ENCODE results near the gene SBF2. TPM values are rescaled to one million over a fixed set of nuclear protein-coding genes. Genes with fewer than 3 reads are reported as not detected.
A peak's percentile ranks its signal among the peaks of the same experiment; 100 is the strongest.

SBF2 gene
- total RNA-seq, 1 experiment from 2014 or later, result 30.2 TPM

DNA sequence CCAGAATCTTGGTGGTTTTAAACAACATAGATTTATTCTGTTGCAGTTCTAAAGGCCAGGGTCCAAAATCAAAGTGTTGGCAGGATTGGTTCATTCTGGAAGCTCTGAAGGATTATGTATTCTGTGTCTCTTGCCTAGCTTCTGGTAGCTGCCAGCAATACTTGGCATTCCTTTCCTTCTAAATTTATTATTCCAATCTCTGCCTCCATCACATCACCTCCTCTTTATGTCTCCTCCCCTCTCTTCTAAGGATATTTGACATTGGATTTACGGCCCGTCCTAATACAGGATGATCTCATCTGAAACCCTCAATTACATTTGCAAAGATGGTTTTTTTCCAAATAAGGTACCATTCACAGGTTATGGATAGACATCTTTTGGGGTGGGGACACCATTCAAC lies 186.5 kb downstream of the SBF2 start:
- Histone ChIP-seq H2AFZ (ENCODE audit: low read length) (no peak overlapping the region), H3K4me1 (ENCODE audit: insufficient read depth, low read length) (no peaks in the 10 kb centered on the region; the same call in 1 of the 2 replicates), H4K5ac (ENCODE audit: insufficient read length, low read depth, low read length) (no peak overlapping the region), H3K14ac (ENCODE audit: insufficient read depth, low read length) (no peak overlapping the region), H4K20me1 (ENCODE audit: control insufficient read depth, insufficient read depth, insufficient read length) (no peaks in the 10 kb centered on the region), H3K18ac (ENCODE audit: insufficient read length, low read depth, low read length) (no peak overlapping the region), H3T11ph (ENCODE audit: low read length) (no peak overlapping the region), H2BK20ac (ENCODE audit: low read depth, low read length, poor library complexity, severe bottlenecking) (no peak overlapping the region), H4K8ac (replicated peaks; ENCODE audit: insufficient read length, low read depth, low read length) (no peak overlapping the region), H3K79me1 (ENCODE audit: insufficient read depth, low read depth, low read length, poor library complexity, severe bottlenecking) (no peaks in the 10 kb centered on the region), H2BK15ac (ENCODE audit: low read depth, low read length) (no peak overlapping the region), H3K56ac (ENCODE audit: insufficient read length, low read depth, low read length) (no peak overlapping the region), H3K4me2 (ENCODE audit: insufficient read depth, insufficient read length, low read length) (no peak overlapping the region), H3K23me2 (ENCODE audit: insufficient read length, low read depth, low read length, poor library complexity, severe bottlenecking) (no peaks in the 10 kb centered on the region), H4K91ac (ENCODE audit: insufficient read length, low read depth, low read length) (no peak overlapping the region), H3K27ac (ENCODE audit: insufficient read length, low read depth, low read length) (no peak overlapping the region), H3K27me3 (ENCODE audit: insufficient read depth, low read length) (no peaks in the 10 kb centered on the region), H3K79me2 (ENCODE audit: insufficient read depth, low read length) (no peaks in the 10 kb centered on the region; the same call in 1 of the 2 replicates), H2AK5ac (ENCODE audit: insufficient read length, low read length) (no peak overlapping the region), H3K9me3 (ENCODE audit: control insufficient read depth, low read depth, low read length) (no peaks in the 10 kb centered on the region), H2BK5ac (ENCODE audit: insufficient read length, low read length) (no peak overlapping the region), H2BK12ac (ENCODE audit: insufficient read length, low read depth, low read length) (no peak overlapping the region), H3K4ac (ENCODE audit: low read depth, low read length) (no peak overlapping the region), H3K23ac (ENCODE audit: insufficient read length, low read depth, low read length) (no peak overlapping the region), H3K9ac (ENCODE audit: extremely low read depth, insufficient read length, low read length) (no peak overlapping the region), H2BK120ac (ENCODE audit: low read depth, low read length, poor library complexity, severe bottlenecking) (no peak overlapping the region)
- Mint-ChIP-seq H3K27me3 (ENCODE audit: low read depth) (no peaks in the 10 kb centered on the region), H3K9me3 (peaks cover 3% of the 10 kb centered on the region in 2 experiments; a peak in 2 of 5 replicates), H3K27ac (peak overlapping the region in 1 of 3 experiments; percentile 49; a peak in 1 of 7 replicates), H3K4me1 (peaks cover 22 to 24% of the 10 kb centered on the region in 2 experiments), H3K4me3 (no peak overlapping the region), H3K36me3 (ENCODE audit: insufficient read depth in 1 of 3, low read depth in 3 of 3) (peaks cover 0 to 6% (median 3%) of the 10 kb centered on the region in 3 experiments; a peak in 4 of 7 replicates)
- no peak for DNase-seq
- no peak for TF ChIP-seq CTCF (conservative IDR thresholded peaks at IDR 0.05)
- whole genome bisulfite sequencing (ENCODE audit: extremely low coverage, insufficient read length, low lambda C conversion rate), result no CpG with 5 or more reads among the region's 2 CpGs

All from H9 (cell line).